GM08714 (cell line): ENCODE results near the gene COMMD1.
"Not testable (repeated sequence)": the region's sequence is repeated elsewhere in the genome, so short reads cannot be mapped to it uniquely, and the experiment has no call there.

Experiments
- H3K4me3 ChIP-seq: fragments of 200-500 bp; sonication (Bioruptor generic); 2 replicates; pipeline ENCODE4 v1.5.1; 2014; ENCODE audit warnings: mild to moderate bottlenecking, low read length, inconsistent platforms
- ZNF274 ChIP-seq: IDR thresholded peaks from 2 replicates; pipeline ENCODE4 v1.6.1; 2012; ENCODE audit warnings: mild to moderate bottlenecking, low read depth, low read length

COMMD1 gene

DNA sequence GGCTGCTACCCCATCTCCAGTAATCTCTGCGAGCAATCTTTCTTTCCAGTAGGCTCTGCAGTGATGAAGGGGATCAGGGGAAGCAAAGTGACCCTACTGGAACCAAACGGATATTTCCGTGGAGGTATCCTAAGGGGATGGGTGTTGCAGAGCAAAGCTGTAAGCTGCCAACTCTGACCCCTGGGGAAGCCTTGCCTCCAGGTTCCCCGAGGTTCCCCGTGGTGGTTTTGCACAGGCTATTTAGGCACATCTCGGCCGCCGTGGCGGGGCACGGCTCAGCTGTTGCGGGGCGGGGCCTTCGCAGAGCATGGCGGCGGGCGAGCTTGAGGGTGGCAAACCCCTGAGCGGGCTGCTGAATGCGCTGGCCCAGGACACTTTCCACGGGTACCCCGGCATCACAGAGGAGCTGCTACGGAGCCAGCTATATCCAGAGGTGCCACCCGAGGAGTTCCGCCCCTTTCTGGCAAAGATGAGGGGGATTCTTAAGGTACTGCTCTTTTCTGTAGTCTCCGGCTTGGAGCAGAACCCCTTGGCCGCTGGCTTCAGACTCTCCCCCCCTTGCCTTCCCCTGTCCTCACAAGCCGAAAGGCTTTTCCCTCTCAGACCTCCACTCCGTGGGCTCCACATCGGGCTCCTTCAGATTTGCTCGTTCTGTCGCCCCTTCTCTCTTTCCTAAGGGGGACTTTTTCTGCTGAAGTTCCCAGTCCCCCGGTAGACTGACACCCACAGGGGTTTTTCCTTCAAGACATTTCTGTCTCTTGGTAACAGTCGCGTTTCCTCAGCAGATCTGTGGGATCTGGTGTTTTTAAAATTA is at the start of gene COMMD1:
COMMD1 (plus strand) TSS at position 303 of the 814 bp plus-strand sequence; CDS start at position 308, 5 bp downstream.
- TF ChIP-seq ZNF274, result no peak
- H3K4me3 ChIP-seq, result peak within 1 kb of the TSS; percentile 94

DNA sequence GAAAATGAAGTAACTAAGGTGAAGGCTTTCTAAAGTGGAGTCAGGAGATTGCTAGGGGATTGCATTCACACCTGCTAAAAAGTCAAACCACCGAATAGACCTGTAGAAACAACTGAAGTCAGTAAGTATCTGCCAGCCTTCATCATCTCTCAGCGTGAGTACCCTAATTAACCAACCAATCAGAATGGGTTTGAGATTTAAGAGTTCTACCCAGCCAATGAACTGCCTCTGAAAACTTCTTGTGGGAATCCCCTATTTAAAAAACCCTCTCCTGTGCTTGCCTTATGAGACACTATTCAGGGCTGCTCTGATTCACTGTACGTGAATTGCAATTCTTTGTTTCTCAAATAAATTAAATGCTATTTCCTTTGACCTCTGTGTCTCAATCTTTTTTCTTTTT is 48.2 kb upstream of the COMMD1 start:
- H3K4me3 ChIP-seq, result no peak overlapping the region
- TF ChIP-seq ZNF274, result no peak

GRCh38 chr2:61862085-61862484 is 43.4 kb upstream of the COMMD1 start:
- H3K4me3 ChIP-seq, result no peak overlapping the region
- no peak for TF ChIP-seq ZNF274

DNA sequence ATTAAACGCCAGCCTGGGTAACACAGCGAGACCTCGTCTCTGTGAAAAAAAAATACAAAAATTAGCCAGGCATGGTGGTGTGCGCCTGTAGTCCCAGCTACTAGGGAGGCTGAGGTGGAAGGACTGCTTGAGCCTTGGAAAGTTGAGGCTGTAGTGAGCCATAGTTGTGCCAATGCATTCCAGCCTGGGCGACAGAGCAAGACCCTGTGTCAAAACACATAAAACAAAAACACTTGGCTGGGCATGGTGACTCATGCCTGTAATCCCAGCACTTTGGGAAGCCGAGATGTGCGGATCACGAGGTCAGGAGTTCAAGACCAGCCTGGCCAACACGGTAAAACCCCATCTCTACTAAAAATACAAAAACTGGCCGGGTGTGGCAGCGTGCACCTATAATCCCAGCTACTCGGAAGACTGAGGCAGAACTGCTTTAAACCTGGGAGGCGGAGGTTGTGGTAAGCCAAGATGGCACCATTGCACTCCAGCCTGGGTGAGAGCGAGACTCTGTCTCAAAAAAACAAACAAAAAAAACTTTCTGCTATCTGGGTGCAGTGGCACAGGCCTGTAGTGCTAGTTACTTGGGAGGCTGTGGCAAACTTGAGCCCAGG is 38.9 kb upstream of the COMMD1 start:
- not testable (repeated sequence) for H3K4me3 ChIP-seq

DNA sequence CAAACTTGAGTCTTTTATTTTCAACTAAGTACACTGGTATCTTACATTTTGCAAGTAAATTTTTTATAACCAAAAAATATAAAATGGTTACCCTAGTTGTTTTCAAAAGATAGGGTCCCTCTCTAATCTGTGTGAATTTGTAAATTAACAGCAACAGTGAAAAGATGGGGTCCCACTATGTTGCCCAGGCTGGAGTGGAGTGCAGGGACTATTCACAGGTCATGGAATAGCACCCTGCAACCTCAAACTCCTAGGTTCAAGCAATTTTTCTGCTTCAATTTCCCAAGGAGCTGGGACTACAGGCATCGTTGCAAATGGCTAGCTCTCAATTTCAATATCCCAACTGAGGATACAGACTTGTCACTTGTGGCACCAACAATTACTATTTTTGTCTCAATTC is 29.1 kb upstream of the COMMD1 start:
- no peak overlapping the region for H3K4me3 ChIP-seq
- TF ChIP-seq ZNF274, result no peak

GRCh38 chr2:61877571-61878245 is 27.8 kb upstream of the COMMD1 start:
- TF ChIP-seq ZNF274, result no peak

GRCh38 chr2:61878761-61879160 is 26.7 kb upstream of the COMMD1 start:
- no peak for TF ChIP-seq ZNF274
- H3K4me3 ChIP-seq, result no peak overlapping the region

More at GRCh38 chr2:61877571-61878245, 27.8 kb upstream of the COMMD1 start:
- H3K4me3 ChIP-seq, result no peak overlapping the region

GRCh38 chr2:61879351-61879750 is 26.1 kb upstream of the COMMD1 start:
- H3K4me3 ChIP-seq, result not testable (repeated sequence)

- H3K4me3 ChIP-seq, result no peak overlapping the region
- TF ChIP-seq ZNF274, result no peak
Observed at GRCh38 chr2:61882850-61883249, 22.6 kb upstream of the COMMD1 start.

GRCh38 chr2:61885896-61886603 is 19.4 kb upstream of the COMMD1 start:
- TF ChIP-seq ZNF274, result no peak
- H3K4me3 ChIP-seq, result peak overlapping the region; percentile 99

DNA sequence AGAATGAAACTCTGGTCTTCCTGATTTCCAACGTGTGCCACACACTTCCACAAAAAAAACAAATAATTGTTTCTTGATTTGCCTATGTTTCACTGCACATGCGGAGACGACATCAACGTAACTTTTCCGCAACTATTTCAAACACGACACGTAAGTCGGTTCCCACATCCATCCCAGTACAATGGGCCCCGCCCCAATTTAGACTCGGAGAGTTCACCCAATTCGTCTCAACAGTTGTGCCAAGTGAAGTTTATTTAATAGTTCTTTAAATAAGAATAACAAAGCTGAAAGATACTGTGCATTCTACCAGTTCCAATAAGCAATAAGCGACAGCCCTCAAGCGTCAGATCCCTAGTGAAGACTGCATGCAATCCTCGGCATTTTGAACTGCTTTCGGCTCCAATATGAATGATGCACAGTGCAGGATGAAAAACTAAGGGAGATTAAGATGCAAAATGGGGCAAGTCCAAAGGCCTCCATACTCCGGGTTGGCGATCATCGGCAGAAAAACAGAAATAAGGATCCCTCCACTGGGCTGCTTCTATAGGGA is 17.7 kb upstream of the COMMD1 start:
- no peak for TF ChIP-seq ZNF274
- peak overlapping the region; percentile 99 for H3K4me3 ChIP-seq

- no peak for TF ChIP-seq ZNF274
- peak within 1 kb of the TSS; percentile 99 for H3K4me3 ChIP-seq
Observed at GRCh38 chr2:61888267-61889055, 17.0 kb upstream of the COMMD1 start, which contains the start of gene CCT4. Gene CCT4, minus strand, starts transcription at chr2:61888656. Its CDS starts 149 bp downstream, at chr2:61888507.

GRCh38 chr2:61898810-61899209 is 6.7 kb upstream of the COMMD1 start:
- no peak overlapping the region for H3K4me3 ChIP-seq
- no peak for TF ChIP-seq ZNF274

GRCh38 chr2:61900281-61900680 is 5.2 kb upstream of the COMMD1 start:
- no peak overlapping the region for H3K4me3 ChIP-seq
- no peak for TF ChIP-seq ZNF274
